Measurements from ENCODE around the gene DNAH2. TPM values are rescaled to one million over a fixed set of nuclear protein-coding genes. Genes with fewer than 3 reads are reported as not detected.

Gene DNAH2
- total RNA-seq, 1 experiment from 2014 or later, result 0.15 TPM

GRCh38 chr17:7873051-7873450 lies 155.5 kb downstream of the DNAH2 start:
- no CpG with 5 or more reads among the region's 4 CpGs for WGBS (ENCODE audit: extremely low coverage, insufficient read length, low lambda C conversion rate)
- H3K4me3 Mint-ChIP-seq, result no peak overlapping the region
- no peak overlapping the region for H3K4me2 ChIP-seq (ENCODE audit: insufficient read depth, insufficient read length, low read length)

More at GRCh38 chr17:7873051-7873450, 155.5 kb downstream of the DNAH2 start:
- Histone ChIP-seq H3K23ac (ENCODE audit: insufficient read length, low read depth, low read length) (no peak overlapping the region), H4K8ac (replicated peaks; ENCODE audit: insufficient read length, low read depth, low read length) (no peak overlapping the region), H2AK5ac (ENCODE audit: insufficient read length, low read length) (no peak overlapping the region), H3K14ac (ENCODE audit: insufficient read depth, low read length) (no peak overlapping the region), H3K56ac (ENCODE audit: insufficient read length, low read depth, low read length) (no peak overlapping the region), H3K9ac (ENCODE audit: extremely low read depth, insufficient read length, low read length) (no peak overlapping the region), H4K20me1 (ENCODE audit: control insufficient read depth, insufficient read depth, insufficient read length) (no peaks in the 10 kb centered on the region), H3K27ac (ENCODE audit: insufficient read length, low read depth, low read length) (no peak overlapping the region), H3K79me2 (ENCODE audit: insufficient read depth, low read length) (no peaks in the 10 kb centered on the region), H2BK12ac (ENCODE audit: insufficient read length, low read depth, low read length) (no peak overlapping the region), H4K91ac (ENCODE audit: insufficient read length, low read depth, low read length) (no peak overlapping the region), H3K27me3 (ENCODE audit: insufficient read depth, low read length) (no peaks in the 10 kb centered on the region), H3K79me1 (ENCODE audit: insufficient read depth, low read depth, low read length, poor library complexity, severe bottlenecking) (no peaks in the 10 kb centered on the region), H3K18ac (ENCODE audit: insufficient read length, low read depth, low read length) (no peak overlapping the region), H3T11ph (ENCODE audit: low read length) (no peak overlapping the region), H3K9me3 (ENCODE audit: control insufficient read depth, low read depth, low read length) (no peaks in the 10 kb centered on the region), H2BK120ac (ENCODE audit: low read depth, low read length, poor library complexity, severe bottlenecking) (no peak overlapping the region), H4K5ac (ENCODE audit: insufficient read length, low read depth, low read length) (no peak overlapping the region), H3K4me1 (ENCODE audit: insufficient read depth, low read length) (no peaks in the 10 kb centered on the region), H3K23me2 (ENCODE audit: insufficient read length, low read depth, low read length, poor library complexity, severe bottlenecking) (no peaks in the 10 kb centered on the region), H2BK20ac (ENCODE audit: low read depth, low read length, poor library complexity, severe bottlenecking) (no peak overlapping the region), H2AFZ (ENCODE audit: low read length) (no peak overlapping the region), H2BK5ac (ENCODE audit: insufficient read length, low read length) (no peak overlapping the region), H2BK15ac (ENCODE audit: low read depth, low read length) (no peak overlapping the region), H3K4ac (ENCODE audit: low read depth, low read length) (no peak overlapping the region)
- Mint-ChIP-seq H3K27ac (peak overlapping the region in 1 of 3 experiments; percentile 5; a peak in 1 of 7 replicates), H3K9me3 (no peaks in the 10 kb centered on the region), H3K36me3 (ENCODE audit: insufficient read depth in 1 of 3, low read depth in 3 of 3) (peaks cover 0 to 6% (median 0%) of the 10 kb centered on the region in 3 experiments; a peak in 1 of 7 replicates), H3K27me3 (ENCODE audit: low read depth) (no peaks in the 10 kb centered on the region), H3K4me1 (peaks cover 0 to 3% of the 10 kb centered on the region in 2 experiments; a peak in 1 of 4 replicates)
- no peak for DNase-seq
- no peak for TF ChIP-seq CTCF (conservative IDR thresholded peaks at IDR 0.05)
